Fibroblast of skin of right quadriceps (primary cell): ENCODE measurements around the gene DLGAP1.
A peak's percentile ranks its signal among the peaks of the same experiment; 100 is the strongest.
"Not testable (repeated sequence)": the region's sequence is repeated elsewhere in the genome, so short reads cannot be mapped to it uniquely, and the experiment has no call there.

ENCODE experiments used
- DNase-seq: peaks from one replicate; pipeline ENCODE4 v3.0.0-alpha.2; 2013

Gene DLGAP1

DNA sequence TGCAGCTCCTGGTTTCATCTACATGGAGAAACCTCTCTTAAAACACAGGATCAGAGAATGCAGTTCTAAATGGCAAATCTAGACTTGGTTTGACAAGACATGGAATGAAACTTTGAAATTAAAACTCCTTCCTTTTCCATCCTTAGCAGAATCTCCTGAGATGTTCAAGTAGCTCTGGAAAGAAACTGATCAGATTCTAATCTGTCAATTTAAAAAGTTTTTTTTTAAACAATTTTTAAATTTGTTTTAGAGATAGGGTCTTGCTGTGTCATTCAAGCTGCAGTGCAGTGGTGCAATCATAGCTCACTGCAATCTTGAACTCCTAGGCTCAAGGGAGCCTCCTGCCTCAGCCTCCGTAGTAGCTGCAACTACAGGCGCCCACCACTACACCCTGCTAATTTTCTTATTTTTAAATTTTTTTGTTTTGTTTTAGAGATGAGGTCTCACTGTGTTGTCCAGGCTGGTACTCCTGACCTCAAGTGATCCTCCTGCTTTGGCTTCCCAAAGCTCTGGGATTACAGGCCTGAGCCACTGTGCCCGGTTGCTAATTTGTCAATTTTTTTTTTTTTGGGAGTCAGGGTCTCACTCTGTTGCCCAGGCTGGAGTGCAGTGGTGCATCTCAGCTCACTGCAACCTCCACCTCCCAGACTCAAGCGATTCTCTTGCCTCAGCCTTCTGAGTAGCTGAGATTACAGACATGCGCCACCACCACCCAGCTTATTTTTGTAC lies 788.4 kb downstream of the DLGAP1 start:
- no peak for DNase-seq

DNA sequence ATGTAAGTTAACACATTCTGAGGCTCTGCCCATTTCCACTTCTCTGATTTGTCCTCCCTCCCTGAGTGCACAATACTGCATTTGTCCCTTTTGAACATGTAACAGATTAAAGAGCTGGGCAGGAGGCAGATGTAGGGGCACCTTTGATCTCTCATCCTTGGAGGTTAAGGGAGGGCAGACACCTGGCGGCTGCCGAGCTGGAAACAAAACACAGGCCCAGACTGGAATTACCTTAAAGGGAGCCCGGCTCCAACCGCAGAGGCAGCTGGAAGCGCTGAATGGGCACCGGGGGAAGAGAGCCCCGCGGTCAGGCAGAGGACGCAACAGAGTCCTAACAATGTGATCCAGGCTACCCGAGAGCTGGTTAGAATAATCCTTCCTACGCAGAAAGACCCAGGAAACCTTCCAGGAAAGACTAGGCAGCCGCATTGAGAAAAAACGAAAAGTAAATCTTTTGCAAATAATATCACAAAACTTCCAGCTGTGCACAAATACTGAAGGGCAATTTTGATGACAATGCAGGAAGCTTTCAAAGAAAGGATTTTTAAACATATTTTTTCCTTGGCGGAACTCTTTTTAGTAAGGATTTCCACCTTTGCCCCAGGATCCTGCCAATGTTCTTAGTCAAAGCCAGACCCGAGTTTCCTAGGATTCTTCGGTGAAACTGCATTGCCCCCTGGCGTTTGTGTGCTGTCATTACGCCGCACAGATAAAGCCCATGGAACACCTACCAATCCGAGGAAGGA lies 789.2 kb downstream of the DLGAP1 start:
- DNase-seq, result peak; percentile 84

DNA sequence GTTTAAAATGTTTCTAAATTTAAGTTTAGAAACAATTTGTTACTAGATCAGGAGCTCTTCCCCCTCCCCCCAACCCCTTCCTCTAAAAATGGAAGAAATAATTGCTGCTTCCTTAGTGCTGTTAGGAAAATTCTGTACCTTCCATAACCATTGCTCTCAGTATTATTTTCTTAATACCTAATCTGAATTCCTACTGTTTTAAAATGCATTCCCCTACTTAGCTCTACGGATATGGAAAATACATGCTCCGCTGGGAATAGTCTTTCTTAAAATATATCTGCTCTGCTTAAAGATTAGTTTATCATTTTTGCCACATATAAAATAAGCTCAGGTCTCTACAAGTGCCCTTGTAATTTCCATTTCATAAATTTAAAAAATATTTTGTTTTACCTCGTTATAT lies 789.9 kb downstream of the DLGAP1 start:
- DNase-seq, result no peak

DNA sequence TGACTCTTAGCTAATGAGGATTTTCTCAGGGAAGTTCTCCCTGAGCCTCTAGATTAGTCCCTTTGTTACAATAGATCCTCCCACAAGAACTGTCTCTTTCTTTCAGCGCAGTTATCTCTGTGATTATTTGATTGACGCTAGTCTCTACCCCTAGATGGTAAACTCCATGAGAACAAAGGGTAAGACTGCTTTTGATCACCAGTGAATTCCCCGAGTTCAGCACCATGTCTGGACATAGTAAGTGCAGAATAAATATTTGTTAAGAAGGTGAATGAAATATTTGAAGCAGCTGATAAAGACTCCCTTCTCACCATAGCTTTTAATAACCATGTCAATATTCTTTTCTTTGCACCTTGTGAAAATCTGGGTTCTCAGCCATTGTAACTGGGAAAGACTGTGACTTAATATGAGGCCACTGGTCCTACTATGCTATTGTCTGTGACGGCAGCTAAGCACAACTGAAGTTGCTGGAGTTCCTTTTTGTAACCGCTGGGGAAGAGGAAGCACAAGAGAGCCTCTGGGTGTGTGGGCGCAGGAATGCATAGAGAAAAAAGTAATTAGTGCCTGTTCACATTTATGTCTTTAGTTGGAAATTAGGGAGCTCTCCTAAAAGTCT lies 790.4 kb downstream of the DLGAP1 start:
- DNase-seq, result peak; percentile 27

DNA sequence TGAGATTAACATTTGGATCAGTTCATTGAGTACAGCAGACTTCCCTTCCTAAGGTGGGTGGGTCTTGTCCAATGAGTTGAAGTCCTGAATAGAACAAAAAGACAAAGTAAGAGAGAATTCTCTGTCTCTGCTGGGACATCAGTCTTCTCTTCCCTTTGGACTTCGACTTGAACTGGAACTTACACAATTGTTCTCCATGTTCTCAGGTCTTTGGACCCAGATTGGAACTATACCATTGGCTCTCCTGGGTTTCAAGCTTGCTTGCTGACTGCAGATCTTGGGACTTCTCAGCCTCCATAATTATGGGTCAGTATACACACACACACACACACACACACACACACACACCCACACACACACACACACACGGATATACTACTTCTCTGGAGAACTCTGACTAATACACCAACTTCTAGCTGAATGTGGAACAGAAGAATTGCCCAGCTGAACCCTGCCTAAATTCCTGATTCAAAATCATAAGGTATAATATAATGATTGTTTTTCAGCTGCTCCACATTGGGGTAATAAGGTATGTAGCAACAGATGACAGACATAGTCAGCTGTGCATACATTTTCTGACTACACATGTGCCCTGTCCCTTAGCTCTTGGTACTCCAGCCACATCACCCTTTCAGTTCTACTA lies 791.1 kb downstream of the DLGAP1 start:
- DNase-seq, result no peak

DNA sequence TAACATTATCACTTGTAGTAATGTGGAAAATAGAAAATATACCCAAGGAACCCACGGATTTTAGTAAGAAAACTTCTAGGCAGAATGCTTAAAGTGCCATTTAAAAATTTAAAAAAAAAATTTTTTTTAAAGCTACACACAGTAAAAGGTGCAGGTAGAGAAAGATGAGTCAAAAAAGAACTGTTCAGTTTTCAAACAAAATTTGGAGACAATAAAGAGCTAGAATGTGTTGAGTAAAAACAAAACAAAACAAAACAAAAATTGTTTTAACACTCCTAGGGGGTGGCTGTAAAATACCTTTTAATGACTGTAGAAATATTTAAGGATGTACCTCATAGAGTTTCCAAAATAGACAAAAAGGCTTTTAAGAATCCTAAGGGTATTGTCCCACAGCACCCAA lies 793.1 kb downstream of the DLGAP1 start:
- no peak for DNase-seq

DNA sequence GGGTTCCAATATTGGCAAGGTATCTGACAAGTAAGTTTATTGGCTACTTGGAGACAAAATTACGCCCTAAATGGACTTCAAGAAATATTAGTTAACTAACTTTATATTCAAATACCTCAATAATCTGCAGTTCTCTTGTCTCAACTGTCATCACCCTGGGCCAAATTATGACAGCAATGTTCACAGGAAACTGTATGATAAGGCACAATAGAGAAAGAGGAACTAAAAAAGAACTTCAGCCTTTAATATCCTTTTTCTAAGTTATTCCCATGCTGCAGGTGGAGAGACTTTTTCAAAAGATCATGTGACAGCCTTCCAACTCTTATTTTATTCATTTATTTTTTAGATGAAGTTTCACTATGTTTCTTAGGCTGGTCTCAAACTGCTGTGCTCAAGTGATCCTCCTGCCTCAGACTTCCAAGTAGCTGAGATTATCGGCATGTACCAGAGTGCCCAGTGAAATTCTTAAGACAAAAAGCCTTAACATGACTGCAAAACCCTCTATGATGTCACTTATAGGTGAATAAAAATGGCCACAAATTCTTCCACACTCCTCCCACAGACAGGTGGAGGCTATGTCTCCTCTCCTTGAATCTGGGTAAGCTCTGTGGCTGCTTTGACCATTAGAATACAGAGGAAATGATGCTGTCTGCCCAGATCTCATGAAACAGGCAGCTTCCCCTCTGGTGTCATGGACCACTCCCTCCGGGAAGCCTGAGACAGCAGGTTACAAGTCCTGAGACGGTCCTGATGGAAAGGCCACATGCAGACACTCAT lies 794.2 kb downstream of the DLGAP1 start:
- no peak for DNase-seq

DNA sequence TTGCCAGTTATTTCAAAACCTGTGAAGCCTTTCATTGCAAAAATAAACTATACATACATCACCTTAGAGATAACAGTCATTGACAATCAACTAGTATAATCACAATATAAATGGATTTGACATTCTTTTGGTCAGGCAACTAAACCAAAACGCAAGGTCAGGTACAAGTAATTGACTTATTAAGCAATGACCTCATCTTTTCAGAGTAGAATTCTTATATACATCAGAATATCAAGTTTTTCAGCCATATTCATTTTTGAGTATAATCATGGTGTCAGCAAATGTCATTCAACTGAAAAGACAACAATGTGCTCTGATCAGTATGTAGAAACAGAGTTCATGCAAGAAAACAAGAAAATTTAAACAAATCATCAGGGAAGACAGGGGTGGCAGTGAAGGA lies 796.6 kb downstream of the DLGAP1 start:
- no peak for DNase-seq

DNA sequence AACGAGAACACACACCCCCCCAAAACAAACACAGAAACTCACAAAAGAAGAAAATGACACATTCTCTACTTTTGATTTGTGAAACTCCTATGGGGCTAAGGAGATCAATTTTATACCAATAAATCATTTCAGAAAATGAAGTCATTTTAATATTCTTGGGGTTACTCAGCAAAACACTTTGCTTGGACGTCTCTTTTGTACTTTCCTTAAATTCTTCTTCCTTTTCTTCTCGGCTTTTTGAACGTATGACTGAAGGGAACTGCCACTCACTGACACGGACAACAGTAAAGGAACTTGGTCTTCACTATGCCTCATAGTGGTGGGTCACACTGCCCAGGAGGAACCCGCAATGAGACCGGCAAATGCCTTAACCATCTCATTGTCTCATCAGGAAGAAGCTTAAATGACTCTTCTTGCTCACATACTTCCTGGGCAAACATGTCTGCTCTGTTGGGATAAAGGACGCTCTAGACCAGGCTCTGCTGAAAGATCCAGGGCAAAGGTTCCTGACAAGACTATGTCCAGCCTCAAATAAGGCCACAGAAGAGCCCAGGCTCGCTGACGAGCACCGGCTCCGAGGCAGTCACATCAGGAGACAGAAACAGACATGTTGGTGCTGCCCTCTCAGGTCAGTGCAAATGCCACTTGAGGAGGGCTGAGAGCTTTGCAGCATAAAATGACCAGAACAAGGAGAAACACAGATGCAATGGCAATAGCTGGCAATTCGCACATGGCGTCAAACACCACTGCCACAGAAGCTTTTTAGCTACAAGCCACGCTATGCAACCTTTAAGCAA lies 799.7 kb downstream of the DLGAP1 start:
- no peak for DNase-seq

DNA sequence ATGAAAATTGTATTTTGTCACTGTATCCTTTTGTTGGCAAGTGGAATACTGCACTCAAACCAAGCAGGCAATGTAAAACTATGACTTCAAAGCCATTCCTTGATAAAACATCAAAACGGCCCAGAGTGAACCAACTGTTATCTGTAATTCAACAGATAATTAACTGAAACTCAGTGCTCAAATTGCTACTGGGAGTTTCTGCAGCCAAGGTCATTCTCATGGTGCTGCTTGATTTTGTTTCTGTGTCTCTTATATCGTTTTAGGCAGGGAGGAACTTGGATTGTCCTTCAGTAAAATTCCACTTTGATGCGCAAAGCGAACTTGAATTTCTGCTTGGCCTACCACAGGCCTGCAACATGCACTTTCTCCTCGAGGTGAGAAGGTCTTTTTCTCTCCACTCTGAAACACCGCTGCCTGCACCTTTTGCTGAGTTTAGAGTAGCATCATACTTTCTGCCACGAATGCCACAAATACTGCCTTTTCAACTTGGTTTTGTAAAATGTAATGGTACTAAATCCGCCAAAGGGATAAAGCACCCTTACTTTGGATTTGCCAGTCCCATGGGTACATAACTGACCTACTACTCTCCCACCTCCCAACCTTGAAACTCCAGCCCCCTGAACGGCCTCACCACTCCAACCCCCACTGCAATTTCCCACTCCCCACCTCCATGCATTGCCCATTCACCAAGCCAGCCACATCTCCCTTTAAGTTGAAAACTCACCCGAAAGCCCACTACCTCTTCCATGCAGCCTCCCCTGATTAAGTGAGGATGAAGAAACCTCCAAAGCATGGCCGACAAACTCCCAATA lies 800.5 kb downstream of the DLGAP1 start:
- no peak for DNase-seq

DNA sequence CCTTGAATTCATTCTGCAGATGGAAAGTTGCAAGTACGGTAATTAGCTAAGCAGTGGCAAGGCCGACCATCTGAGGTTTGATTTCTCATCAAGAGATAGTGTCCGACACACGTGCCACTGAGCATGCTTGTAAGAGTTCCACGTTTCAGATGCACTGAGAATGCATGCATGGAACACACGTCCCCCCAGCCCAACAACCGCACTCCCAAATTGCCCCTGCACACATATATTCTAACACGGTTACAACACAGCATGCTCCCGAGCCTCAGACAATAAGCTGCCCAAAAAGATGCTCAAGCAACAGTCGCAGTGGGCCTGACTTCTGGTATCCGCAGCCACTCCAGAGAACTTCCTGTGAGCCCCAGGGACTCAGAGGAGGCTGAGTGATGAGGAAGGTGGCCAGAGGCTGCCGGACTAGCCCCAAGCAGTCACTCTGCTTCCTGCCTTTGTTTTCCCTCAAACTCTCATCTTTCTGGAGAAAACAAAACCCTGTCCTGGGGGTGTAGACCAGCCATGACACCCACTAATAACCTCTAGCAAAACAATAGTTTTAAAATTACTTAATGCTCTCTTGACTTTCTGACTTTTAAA lies 801.2 kb downstream of the DLGAP1 start:
- no peak for DNase-seq

DNA sequence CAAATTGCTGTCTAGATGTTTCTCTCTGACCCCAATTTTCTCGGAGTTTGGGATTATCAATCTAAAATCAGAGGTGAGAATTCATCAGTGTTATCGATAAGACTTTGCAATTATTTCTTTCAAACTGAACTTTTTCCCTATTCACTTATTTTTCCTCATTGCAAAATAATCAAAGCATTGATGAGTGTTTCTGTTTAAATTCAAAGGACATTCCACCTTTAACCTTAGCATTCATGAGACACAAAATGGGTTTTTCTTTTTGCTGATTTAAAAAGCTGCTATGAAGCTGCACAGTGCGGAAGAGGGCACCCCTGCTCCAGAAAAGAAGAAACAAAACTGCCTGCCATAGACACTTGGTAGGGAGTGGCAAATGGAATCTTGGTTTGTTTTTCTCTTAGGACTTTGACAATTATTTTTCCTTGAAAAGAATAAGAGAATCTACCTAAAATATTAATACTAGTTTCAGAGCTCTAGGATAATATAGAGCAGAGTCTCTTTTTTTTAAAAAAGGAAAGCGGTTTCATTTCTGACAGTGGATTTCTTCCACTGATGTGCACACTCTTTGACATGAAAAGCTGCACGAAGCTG lies 801.8 kb downstream of the DLGAP1 start:
- no peak for DNase-seq

DNA sequence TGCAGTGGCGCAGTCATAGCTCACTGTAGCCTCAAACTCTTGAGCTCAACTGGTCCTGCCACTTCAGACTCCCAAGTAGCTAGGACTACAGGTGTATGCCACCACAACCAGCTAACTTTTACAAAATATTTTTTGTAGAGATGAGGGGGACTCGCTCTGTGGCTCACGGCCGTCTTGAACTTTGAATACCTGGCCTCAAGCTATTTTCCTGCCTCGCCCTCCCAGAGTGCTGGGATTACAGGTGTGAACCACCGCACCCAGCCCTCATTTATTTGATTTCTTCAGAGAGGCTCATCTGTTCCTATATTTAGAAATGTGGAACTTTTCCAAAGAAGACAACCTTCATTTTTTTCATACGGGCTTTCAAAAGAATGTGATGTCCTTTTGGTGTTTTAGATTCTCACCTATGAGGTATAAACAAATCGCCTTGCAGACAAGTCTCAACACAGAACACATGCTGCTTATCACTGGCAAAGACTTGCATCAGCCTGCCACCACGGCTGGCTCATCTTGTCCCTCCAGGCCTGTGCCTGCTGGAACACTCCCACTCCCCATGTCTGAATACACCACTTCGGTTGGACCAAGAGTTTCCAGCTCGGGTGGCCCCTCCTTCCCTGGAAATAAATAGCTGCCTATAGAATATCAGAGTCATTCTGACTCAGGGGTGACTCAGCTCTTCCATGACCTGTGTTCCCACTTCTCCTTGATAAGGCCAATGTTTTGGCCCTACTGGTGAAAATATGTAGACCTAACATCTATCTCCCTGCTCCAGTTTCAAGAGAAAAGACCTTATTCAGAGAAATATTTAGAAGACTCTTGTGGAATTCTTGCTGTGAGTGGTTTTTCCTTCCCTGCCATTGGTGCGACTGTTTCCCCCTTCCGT lies 802.5 kb downstream of the DLGAP1 start:
- peak; percentile 97 for DNase-seq

DNA sequence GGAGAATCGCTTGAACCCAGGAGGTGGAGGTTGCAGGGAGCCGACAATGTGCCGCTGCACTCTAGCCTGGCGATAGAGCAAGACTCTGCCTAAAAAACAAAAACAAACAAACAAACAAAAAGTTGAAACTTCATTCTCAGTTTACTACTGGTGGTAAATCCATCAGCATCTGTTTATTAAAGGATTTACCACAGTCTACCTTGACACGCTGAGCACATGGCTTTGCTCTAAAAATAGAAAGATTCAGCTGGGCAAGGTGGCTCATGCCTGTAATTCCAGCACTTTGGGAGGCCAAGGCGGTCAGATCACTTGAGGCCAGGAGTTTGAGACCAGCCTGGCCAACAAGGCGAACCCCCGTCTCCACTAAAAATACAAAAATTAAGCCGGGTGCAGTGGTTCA lies 803.8 kb downstream of the DLGAP1 start:
- no peak for DNase-seq

DNA sequence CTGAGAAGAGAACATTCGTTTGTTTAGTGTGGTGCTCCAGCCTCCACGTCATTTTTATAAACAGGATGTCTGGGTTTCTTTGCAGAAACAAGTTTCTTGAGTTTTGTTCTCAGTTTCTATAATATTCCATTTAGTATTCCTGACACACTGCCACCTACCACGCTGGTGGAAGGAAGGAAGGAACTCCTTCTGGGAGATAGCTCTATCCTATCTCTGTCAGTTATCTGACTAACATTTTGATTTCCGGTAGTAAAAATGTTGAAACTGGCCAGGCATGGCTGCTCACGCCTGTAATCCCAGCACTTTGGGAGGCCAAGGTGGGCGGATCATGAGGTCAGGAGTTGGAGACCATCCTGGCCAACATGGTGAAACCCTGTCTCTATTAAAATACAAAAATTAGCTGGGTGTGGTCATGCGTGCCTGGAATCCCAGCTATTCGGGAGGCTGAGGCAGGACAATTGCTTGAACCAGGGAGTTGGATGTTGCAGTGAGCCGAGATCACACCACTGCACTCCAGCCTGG lies 804.5 kb downstream of the DLGAP1 start:
- DNase-seq, result not testable (repeated sequence)

DNA sequence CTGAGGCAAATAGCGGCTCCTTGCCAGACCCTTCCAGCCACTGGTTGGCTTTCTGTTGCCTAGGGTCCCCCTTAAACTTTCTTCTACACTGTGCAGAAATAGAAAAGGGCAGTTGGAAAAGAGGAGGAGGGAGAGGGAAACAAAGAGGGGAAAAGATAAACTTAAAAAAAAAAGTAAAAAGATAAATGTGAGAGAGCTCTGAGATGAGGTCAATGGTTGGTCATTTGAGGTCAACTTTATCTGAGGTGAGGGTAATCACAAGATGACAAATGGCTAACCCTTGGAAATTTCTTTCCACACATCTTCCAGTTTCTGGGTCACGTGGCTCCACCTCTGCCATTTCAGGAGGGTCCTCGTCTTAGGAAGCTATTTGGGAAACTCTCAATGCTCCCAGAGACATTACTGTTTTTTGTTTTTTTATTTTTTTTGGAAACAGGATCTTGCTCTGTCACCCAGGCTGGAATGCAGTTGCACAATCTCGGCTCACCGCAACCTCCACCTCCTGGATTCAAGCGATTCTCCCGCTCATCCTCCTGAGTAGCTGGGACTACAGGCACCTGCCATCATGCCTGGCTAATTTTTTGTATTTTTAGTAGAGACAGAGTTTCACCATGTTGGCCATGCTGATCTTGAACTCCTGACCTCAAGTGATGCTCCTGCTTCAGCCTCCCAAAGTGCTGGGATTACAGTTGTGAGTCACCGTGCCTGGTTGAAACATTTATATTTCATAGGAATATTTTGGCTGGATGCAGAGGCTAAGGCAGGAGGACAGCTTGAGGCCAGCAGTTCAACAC lies 805.3 kb downstream of the DLGAP1 start:
- DNase-seq, result peak; percentile 79

DNA sequence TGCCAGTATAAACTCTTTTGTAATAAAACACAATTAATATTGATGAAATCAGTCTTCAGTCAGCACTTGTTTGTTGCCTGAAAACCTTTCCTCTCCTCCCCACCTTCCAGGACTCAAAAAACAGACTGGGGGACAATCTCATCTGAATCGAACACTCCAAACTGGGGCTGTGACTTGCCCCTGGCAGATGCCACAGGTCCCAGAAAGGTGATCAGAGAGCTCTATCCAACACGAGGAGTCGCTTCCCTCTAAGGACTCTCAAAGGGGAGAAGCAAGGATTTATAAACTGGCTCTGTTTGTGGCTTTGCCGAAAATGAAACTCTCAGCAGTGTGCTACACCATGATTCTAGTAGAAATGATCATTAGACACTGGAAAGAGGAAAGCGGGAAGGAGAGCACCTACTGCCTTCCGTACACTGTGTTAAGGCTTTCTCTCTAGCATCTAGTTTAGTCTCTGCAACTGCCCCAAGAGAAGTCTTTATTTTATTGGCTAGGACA lies 805.9 kb downstream of the DLGAP1 start:
- DNase-seq, result no peak

DNA sequence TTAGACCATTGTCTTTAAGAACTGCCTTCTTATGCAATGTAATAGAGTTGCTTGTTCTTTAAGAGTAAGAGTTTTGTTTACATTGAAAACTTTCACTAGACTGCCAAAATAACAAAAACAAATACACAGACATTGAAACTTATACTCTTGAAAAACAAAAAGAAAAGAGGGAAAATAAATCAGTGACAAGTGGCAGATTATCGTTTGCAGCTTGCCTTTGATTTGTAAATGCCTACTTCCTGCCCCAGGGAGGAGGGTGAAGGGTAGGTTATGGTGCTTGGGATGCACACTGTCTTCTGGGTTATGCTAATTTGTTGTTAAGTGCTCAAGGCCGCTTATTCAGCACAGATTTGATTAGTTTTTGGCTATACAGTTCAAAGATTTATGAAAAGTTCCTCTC lies 806.5 kb downstream of the DLGAP1 start:
- DNase-seq, result no peak
